GM12878 (cell line): ENCODE measurements around the gene LETMD1.

ENCODE experiments used
- CTCF ChIP-seq, 3 experiments: IDR thresholded peaks in 2 of 3; conservative IDR thresholded peaks in 1 of 3; 2 replicates each; pipeline ENCODE4 v1.5.1; 2011; ENCODE audit warnings: low read depth in 3 of 3, low read length in 3 of 3, mild to moderate bottlenecking in 3 of 3, control low read depth in 2 of 3, moderate library complexity in 2 of 3, inconsistent platforms in 1 of 3, mixed read lengths in 1 of 3; ENCODE audit not compliant: control insufficient read depth in 2 of 3, insufficient read depth in 1 of 3; ENCODE audit errors: extremely low read depth in 1 of 3
- ELK1 ChIP-seq: IDR thresholded peaks from 2 replicates; pipeline ENCODE4 v1.6.1; 2012; ENCODE audit warnings: low read depth, low read length, improper control_type of control experiment
- EP300 ChIP-seq, 2 experiments: fragments of 150-350 bp in 1 of 2; IDR thresholded peaks; 2 replicates each; pipeline ENCODE4 v1.6.1; 2011 to 2012; ENCODE audit warnings: low read depth in 2 of 2, low read length in 2 of 2, borderline replicate concordance in 1 of 2, improper control_type of control experiment in 1 of 2, inconsistent platforms in 1 of 2; ENCODE audit not compliant: control insufficient read depth in 1 of 2
- EZH2 ChIP-seq: IDR thresholded peaks from 2 replicates; pipeline ENCODE4 v1.6.1; 2012; ENCODE audit warnings: low read depth, mild to moderate bottlenecking, control low read depth, inconsistent platforms, low read length, borderline replicate concordance; ENCODE audit not compliant: control insufficient read depth
- FOXM1 ChIP-seq: IDR thresholded peaks from 2 replicates; pipeline ENCODE4 v1.6.1; 2012; ENCODE audit warnings: low read depth, mild to moderate bottlenecking, inconsistent platforms, low read length, moderate library complexity
- JUND ChIP-seq: IDR thresholded peaks from 2 replicates; pipeline ENCODE4 v1.6.1; 2012; ENCODE audit warnings: low read depth, mild to moderate bottlenecking, low read length, improper control_type of control experiment, moderate library complexity
- MLLT1 ChIP-seq: fragments of 450-650 bp; IDR thresholded peaks from 2 replicates; pipeline ENCODE4 v1.6.1; 2016; ENCODE audit warnings: mild to moderate bottlenecking
- POLR2A ChIP-seq: IDR thresholded peaks from 2 replicates; pipeline ENCODE4 v1.6.1; 2011; ENCODE audit warnings: low read depth, mild to moderate bottlenecking, low read length
- SP1 ChIP-seq: IDR thresholded peaks from one replicate; pipeline ENCODE4 v1.6.1; 2011; ENCODE audit warnings: low read depth, low read length
- TAF1 ChIP-seq: IDR thresholded peaks from 2 replicates; pipeline ENCODE4 v1.6.1; 2011; ENCODE audit warnings: mild to moderate bottlenecking, low read depth, low read length, borderline replicate concordance
- TCF7 ChIP-seq: IDR thresholded peaks from 2 replicates; pipeline ENCODE4 v1.6.1; 2014; ENCODE audit warnings: antibody characterized with exemption, borderline replicate concordance
- TF ChIP-seq, protein P1 (sequence below): IDR thresholded peaks from 2 replicates; pipeline ENCODE4 v1.6.1; 2012; ENCODE audit warnings: mild to moderate bottlenecking, low read depth, low read length
- TF ChIP-seq, protein P2 (sequence below): IDR thresholded peaks from 2 replicates; pipeline ENCODE4 v1.6.1; 2011; ENCODE audit warnings: low read depth, mild to moderate bottlenecking, low read length, moderate library complexity, borderline replicate concordance; ENCODE audit errors: extremely low read depth
- TF ChIP-seq, protein P3 (sequence below): fragments of 450-650 bp; IDR thresholded peaks from 2 replicates; pipeline ENCODE4 v1.6.1; 2017; ENCODE audit warnings: mild to moderate bottlenecking, moderate library complexity

- TF ChIP-seq, protein P1, sequence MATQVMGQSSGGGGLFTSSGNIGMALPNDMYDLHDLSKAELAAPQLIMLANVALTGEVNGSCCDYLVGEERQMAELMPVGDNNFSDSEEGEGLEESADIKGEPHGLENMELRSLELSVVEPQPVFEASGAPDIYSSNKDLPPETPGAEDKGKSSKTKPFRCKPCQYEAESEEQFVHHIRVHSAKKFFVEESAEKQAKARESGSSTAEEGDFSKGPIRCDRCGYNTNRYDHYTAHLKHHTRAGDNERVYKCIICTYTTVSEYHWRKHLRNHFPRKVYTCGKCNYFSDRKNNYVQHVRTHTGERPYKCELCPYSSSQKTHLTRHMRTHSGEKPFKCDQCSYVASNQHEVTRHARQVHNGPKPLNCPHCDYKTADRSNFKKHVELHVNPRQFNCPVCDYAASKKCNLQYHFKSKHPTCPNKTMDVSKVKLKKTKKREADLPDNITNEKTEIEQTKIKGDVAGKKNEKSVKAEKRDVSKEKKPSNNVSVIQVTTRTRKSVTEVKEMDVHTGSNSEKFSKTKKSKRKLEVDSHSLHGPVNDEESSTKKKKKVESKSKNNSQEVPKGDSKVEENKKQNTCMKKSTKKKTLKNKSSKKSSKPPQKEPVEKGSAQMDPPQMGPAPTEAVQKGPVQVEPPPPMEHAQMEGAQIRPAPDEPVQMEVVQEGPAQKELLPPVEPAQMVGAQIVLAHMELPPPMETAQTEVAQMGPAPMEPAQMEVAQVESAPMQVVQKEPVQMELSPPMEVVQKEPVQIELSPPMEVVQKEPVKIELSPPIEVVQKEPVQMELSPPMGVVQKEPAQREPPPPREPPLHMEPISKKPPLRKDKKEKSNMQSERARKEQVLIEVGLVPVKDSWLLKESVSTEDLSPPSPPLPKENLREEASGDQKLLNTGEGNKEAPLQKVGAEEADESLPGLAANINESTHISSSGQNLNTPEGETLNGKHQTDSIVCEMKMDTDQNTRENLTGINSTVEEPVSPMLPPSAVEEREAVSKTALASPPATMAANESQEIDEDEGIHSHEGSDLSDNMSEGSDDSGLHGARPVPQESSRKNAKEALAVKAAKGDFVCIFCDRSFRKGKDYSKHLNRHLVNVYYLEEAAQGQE: no peak
- TF ChIP-seq EP300 (IDR thresholded peaks at IDR 0.05; ENCODE audit: borderline replicate concordance in 1 of 2, control insufficient read depth in 1 of 2, low read depth in 2 of 2, low read length in 2 of 2): no peak
- TF ChIP-seq CTCF (IDR thresholded peaks at IDR 0.05 in 2 of 3, conservative IDR thresholded peaks at IDR 0.05 in 1 of 3; ENCODE audit: control insufficient read depth in 2 of 3, extremely low read depth in 1 of 3, insufficient read depth in 1 of 3, low read depth in 3 of 3, low read length in 3 of 3): peak; percentile 7 to 13 (median 12); a peak in 2 of 6 replicates
- no peak for TF ChIP-seq ELK1
- no peak for TF ChIP-seq FOXM1
- TF ChIP-seq SP1: peak; percentile 93
- TF ChIP-seq POLR2A: peak; percentile 83
- TF ChIP-seq, protein P2, sequence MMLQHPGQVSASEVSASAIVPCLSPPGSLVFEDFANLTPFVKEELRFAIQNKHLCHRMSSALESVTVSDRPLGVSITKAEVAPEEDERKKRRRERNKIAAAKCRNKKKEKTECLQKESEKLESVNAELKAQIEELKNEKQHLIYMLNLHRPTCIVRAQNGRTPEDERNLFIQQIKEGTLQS: no peak
- TF ChIP-seq JUND: no peak
- TF ChIP-seq MLLT1: no peak
- no peak for TF ChIP-seq EZH2
- no peak for TF ChIP-seq TCF7
- TF ChIP-seq, protein P3, sequence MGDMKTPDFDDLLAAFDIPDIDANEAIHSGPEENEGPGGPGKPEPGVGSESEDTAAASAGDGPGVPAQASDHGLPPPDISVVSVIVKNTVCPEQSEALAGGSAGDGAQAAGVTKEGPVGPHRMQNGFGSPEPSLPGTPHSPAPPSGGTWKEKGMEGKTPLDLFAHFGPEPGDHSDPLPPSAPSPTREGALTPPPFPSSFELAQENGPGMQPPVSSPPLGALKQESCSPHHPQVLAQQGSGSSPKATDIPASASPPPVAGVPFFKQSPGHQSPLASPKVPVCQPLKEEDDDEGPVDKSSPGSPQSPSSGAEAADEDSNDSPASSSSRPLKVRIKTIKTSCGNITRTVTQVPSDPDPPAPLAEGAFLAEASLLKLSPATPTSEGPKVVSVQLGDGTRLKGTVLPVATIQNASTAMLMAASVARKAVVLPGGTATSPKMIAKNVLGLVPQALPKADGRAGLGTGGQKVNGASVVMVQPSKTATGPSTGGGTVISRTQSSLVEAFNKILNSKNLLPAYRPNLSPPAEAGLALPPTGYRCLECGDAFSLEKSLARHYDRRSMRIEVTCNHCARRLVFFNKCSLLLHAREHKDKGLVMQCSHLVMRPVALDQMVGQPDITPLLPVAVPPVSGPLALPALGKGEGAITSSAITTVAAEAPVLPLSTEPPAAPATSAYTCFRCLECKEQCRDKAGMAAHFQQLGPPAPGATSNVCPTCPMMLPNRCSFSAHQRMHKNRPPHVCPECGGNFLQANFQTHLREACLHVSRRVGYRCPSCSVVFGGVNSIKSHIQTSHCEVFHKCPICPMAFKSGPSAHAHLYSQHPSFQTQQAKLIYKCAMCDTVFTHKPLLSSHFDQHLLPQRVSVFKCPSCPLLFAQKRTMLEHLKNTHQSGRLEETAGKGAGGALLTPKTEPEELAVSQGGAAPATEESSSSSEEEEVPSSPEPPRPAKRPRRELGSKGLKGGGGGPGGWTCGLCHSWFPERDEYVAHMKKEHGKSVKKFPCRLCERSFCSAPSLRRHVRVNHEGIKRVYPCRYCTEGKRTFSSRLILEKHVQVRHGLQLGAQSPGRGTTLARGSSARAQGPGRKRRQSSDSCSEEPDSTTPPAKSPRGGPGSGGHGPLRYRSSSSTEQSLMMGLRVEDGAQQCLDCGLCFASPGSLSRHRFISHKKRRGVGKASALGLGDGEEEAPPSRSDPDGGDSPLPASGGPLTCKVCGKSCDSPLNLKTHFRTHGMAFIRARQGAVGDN: peak; percentile 76
- TF ChIP-seq TAF1: peak; percentile 17; the same call in 1 of the 2 replicates
Observed at GRCh38 chr12:51025836-51026638, 22.1 kb upstream of the LETMD1 start, which contains the start of gene SLC11A2.
